WTC11 (cell line): ENCODE measurements around the gene GMPR2. TPM values are rescaled to one million over a fixed set of nuclear protein-coding genes. Genes with fewer than 3 reads are reported as not detected.
"Not testable (repeated sequence)": the region's sequence is repeated elsewhere in the genome, so short reads cannot be mapped to it uniquely, and the experiment has no call there.

Source experiments
- ATAC-seq: fragments of 200-7000 bp; cut with Tn5 transposase; 2 replicates; pipeline ENCODE4 v1.10.0; 2021; ENCODE audit warnings: mild to moderate bottlenecking, moderate library complexity
- CTCF ChIA-PET: fragments of 300-600 bp; sonication (Branson Sonifier 250); formaldehyde crosslinking; loops from one replicate; lab custom pipeline; 2021; ENCODE audit warnings: antibody characterized with exemption; lab: Charles Lee
- POLR2A ChIA-PET: fragments of 350-600 bp; sonication (Branson Sonifier 250); formaldehyde crosslinking; loops from one replicate; lab custom pipeline; 2021; ENCODE audit warnings: antibody characterized with exemption; lab: Charles Lee
- DNase-seq: peaks from one replicate; pipeline ENCODE4 v3.0.0; 2021; ENCODE audit warnings: low spot score
- H3K27ac Mint-ChIP-seq: 2 replicates; pipeline ENCODE4 v1.8.0; 2021; ENCODE audit warnings: mixed read lengths
- H3K27me3 Mint-ChIP-seq: 2 replicates; pipeline ENCODE4 v1.8.0; 2021; ENCODE audit warnings: low read depth, mild to moderate bottlenecking, moderate library complexity, mixed read lengths
- H3K36me3 Mint-ChIP-seq: 2 replicates; pipeline ENCODE4 v1.8.0; 2021; ENCODE audit warnings: mixed read lengths
- H3K4me1 Mint-ChIP-seq: 2 replicates; pipeline ENCODE4 v1.8.0; 2022; ENCODE audit warnings: mixed read lengths
- H3K4me3 Mint-ChIP-seq: 2 replicates; pipeline ENCODE4 v1.8.0; 2021; ENCODE audit warnings: mild to moderate bottlenecking, moderate library complexity, mixed read lengths
- H3K9me3 Mint-ChIP-seq: 2 replicates; pipeline ENCODE4 v1.8.0; 2021; ENCODE audit warnings: mixed read lengths
- GTF2I ChIP-seq: fragments of 250-450 bp; sonication (Bioruptor Pico); conservative IDR thresholded peaks from 2 replicates; pipeline ENCODE4 v1.4.0; 2021; ENCODE audit warnings: mild to moderate bottlenecking
- MXD4 ChIP-seq: fragments of 250-450 bp; sonication (Bioruptor Pico); IDR thresholded peaks from 2 replicates; pipeline ENCODE4 v1.8.0; 2021; ENCODE audit warnings: mild to moderate bottlenecking, moderate library complexity, borderline replicate concordance
- NR3C1 ChIP-seq: sonication (generic); formaldehyde crosslinking; conservative IDR thresholded peaks from 2 replicates; pipeline ENCODE4 v1.8.1; 2023; ENCODE audit warnings: low read depth, mild to moderate bottlenecking, missing genetic modification reagents
- PRRX2 ChIP-seq: fragments of 250-450 bp; sonication (Bioruptor Pico); IDR thresholded peaks from 2 replicates; pipeline ENCODE4 v1.8.0; 2021; ENCODE audit warnings: mild to moderate bottlenecking
- RORB ChIP-seq: fragments of 250-450 bp; sonication (Bioruptor Pico); IDR thresholded peaks from 2 replicates; pipeline ENCODE4 v1.9.0; 2021; ENCODE audit warnings: mild to moderate bottlenecking
- total RNA-seq: library from RNA; stranded (reverse); gene quantifications from 3 replicates; pipeline ENCODE4 v1.2.3, GENCODE V29; 2021
- TF ChIP-seq, protein P1 (sequence below): sonication (generic); formaldehyde crosslinking; IDR thresholded peaks from 2 replicates; pipeline ENCODE4 v1.8.1; 2023; ENCODE audit warnings: mild to moderate bottlenecking, missing genetic modification reagents
- TF ChIP-seq, protein P2 (sequence below): sonication (generic); formaldehyde crosslinking; IDR thresholded peaks from 2 replicates; pipeline ENCODE4 v1.8.1; 2023; ENCODE audit warnings: mild to moderate bottlenecking, missing genetic modification reagents, moderate library complexity
- TF ChIP-seq, protein P3 (sequence below): sonication (generic); formaldehyde crosslinking; IDR thresholded peaks from 2 replicates; pipeline ENCODE4 v1.8.0; 2022; ENCODE audit warnings: mild to moderate bottlenecking, missing genetic modification reagents
- TF ChIP-seq, protein P4 (sequence below): sonication (generic); formaldehyde crosslinking; IDR thresholded peaks from 2 replicates; pipeline ENCODE4 v1.8.0; 2022; ENCODE audit warnings: mild to moderate bottlenecking, missing genetic modification reagents
- TF ChIP-seq, protein P5 (sequence below): sonication (generic); formaldehyde crosslinking; IDR thresholded peaks from 2 replicates; pipeline ENCODE4 v1.8.1; 2022; ENCODE audit warnings: mild to moderate bottlenecking, missing genetic modification reagents, moderate library complexity, borderline replicate concordance

Gene GMPR2
- total RNA-seq, 1 experiment from 2014 or later = 82.3 TPM

DNA sequence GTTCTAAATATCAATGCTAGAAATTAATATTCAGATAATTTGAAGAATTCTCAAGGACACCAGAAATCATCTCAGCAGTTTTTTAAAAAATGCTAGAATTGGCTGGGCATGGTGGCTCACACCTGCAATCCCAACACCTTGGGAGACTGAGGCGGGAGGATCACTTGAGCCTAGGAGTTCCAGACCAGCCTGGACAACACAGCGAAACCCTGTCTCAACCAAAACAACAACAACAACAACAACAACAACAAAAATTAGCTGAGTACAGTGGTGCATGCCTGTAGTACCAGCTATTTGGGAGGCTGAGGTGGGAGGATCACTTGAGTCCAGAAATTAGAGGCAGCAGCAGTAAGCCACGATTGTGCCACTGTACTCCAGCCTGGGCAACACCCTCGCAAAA lies 13.6 kb upstream of the GMPR2 start (continued):
- TF ChIP-seq, protein P1, sequence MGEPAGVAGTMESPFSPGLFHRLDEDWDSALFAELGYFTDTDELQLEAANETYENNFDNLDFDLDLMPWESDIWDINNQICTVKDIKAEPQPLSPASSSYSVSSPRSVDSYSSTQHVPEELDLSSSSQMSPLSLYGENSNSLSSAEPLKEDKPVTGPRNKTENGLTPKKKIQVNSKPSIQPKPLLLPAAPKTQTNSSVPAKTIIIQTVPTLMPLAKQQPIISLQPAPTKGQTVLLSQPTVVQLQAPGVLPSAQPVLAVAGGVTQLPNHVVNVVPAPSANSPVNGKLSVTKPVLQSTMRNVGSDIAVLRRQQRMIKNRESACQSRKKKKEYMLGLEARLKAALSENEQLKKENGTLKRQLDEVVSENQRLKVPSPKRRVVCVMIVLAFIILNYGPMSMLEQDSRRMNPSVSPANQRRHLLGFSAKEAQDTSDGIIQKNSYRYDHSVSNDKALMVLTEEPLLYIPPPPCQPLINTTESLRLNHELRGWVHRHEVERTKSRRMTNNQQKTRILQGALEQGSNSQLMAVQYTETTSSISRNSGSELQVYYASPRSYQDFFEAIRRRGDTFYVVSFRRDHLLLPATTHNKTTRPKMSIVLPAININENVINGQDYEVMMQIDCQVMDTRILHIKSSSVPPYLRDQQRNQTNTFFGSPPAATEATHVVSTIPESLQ (CRISPR knock-in tag) = no peak

DNA sequence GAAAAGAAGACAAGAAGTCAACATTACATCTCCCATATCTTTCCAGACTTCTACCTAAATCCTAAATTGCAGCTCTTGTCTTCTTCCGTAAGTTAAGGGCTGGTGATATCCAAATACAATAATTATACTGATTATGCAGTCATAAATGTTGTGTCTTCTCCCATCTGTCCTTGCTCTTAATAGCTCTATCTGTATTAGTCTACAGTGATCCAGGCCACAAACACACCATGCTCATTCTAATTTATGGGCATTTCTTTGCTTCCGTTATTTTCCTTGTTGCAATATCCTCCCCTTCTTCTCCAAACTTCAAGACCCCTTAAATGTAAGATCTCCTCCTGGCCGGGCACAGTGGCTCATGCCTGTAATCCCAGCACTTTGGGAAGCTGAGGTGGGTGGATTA lies 13.2 kb upstream of the GMPR2 start:
- POLR2A ChIA-PET = no interaction called here
- CTCF ChIA-PET = interaction anchor here (1.0 to 1.1 kb wide), 2 partner anchors 23 to 58 kb away, joined by 3 to 4 read pairs; partner anchors contain the start of genes IRF9 and TINF2
- peaks cover 5% of the 10 kb centered on the region for H3K36me3 Mint-ChIP-seq
- H3K27me3 Mint-ChIP-seq = no peaks in the 10 kb centered on the region
- no peaks in the 10 kb centered on the region for H3K9me3 Mint-ChIP-seq
- TF ChIP-seq RORB (CRISPR knock-in tag) (no peak), NR3C1 (CRISPR knock-in tag) (no peak), MXD4 (CRISPR knock-in tag) (no peak), GTF2I (CRISPR knock-in tag) (no peak)
- TF ChIP-seq, protein P2, sequence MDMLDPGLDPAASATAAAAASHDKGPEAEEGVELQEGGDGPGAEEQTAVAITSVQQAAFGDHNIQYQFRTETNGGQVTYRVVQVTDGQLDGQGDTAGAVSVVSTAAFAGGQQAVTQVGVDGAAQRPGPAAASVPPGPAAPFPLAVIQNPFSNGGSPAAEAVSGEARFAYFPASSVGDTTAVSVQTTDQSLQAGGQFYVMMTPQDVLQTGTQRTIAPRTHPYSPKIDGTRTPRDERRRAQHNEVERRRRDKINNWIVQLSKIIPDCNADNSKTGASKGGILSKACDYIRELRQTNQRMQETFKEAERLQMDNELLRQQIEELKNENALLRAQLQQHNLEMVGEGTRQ (CRISPR knock-in tag) = no peak
- TF ChIP-seq, protein P3, sequence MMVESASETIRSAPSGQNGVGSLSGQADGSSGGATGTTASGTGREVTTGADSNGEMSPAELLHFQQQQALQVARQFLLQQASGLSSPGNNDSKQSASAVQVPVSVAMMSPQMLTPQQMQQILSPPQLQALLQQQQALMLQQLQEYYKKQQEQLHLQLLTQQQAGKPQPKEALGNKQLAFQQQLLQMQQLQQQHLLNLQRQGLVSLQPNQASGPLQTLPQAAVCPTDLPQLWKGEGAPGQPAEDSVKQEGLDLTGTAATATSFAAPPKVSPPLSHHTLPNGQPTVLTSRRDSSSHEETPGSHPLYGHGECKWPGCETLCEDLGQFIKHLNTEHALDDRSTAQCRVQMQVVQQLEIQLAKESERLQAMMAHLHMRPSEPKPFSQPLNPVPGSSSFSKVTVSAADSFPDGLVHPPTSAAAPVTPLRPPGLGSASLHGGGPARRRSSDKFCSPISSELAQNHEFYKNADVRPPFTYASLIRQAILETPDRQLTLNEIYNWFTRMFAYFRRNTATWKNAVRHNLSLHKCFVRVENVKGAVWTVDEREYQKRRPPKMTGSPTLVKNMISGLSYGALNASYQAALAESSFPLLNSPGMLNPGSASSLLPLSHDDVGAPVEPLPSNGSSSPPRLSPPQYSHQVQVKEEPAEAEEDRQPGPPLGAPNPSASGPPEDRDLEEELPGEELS (CRISPR knock-in tag) = no peak
- TF ChIP-seq, protein P4, sequence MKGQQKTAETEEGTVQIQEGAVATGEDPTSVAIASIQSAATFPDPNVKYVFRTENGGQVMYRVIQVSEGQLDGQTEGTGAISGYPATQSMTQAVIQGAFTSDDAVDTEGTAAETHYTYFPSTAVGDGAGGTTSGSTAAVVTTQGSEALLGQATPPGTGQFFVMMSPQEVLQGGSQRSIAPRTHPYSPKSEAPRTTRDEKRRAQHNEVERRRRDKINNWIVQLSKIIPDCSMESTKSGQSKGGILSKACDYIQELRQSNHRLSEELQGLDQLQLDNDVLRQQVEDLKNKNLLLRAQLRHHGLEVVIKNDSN (CRISPR knock-in tag) = no peak
- TF ChIP-seq, all 79 proteins: peak for 0
- Mint-ChIP-seq H3K4me1 (peaks cover 9% of the 10 kb centered on the region), H3K27ac (peak overlapping the region; percentile 71; the same call in 1 of the 2 replicates), H3K4me3 (no peak overlapping the region)
- ATAC-seq = no peak
- DNase-seq = no peak

DNA sequence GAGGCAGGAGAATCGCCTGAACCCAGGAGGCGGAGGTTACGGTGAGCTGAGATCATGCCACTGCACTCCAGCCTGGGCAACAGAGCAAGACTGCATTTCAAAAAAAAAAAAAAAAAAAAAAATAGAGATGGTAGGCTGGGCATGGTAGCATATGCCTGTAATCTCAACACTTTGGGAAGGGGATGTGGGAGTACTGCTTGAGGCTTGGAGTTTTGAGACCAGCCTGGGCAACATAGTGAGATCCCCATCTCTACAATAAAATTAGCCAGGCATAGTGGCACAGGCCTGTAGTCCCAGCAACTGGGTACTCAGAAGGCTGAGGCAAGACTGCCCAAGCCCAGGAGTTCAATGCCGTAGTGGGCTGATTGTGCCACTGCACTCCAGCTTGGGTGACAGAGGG lies 9.7 kb upstream of the GMPR2 start:
- H3K27ac Mint-ChIP-seq, DNase-seq, H3K36me3 Mint-ChIP-seq, ATAC-seq, H3K4me1 Mint-ChIP-seq, H3K4me3 Mint-ChIP-seq, H3K9me3 Mint-ChIP-seq, H3K27me3 Mint-ChIP-seq: not testable (repeated sequence)
- CTCF ChIA-PET = interaction anchor here (0.6 kb wide), 2 partner anchors 1043 to 1184 kb away, joined by 3 to 4 read pairs; no protein-coding TSS in a partner anchor
- POLR2A ChIA-PET = interaction anchor here (0.6 kb wide), 1 partner anchor 72 kb away, joined by 3 read pairs; no protein-coding TSS in a partner anchor

DNA sequence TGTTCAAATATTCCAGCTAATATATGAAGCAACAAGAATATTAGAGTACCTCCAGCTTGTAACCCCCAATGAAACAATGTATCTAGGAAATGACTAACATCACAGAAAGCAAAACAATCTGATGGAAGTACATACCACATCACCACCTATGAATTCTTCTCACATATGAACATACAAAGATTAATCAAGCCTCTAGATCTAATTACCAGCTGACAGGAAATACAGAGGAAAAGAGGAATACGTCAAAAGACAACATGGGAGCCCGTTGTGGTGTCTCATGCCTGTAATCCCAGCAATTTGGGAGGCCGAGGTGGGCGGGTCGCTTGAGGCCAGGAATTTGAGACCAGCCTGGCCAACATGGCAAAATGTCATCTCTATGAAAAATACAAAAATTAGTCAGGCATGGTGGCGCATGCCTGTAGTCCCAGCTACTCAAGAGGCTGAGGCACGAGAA lies 8.1 kb upstream of the GMPR2 start:
- DNase-seq (no peak), ATAC-seq (no peak)
- H3K4me3 Mint-ChIP-seq = no peak overlapping the region
- TF ChIP-seq, protein P5, sequence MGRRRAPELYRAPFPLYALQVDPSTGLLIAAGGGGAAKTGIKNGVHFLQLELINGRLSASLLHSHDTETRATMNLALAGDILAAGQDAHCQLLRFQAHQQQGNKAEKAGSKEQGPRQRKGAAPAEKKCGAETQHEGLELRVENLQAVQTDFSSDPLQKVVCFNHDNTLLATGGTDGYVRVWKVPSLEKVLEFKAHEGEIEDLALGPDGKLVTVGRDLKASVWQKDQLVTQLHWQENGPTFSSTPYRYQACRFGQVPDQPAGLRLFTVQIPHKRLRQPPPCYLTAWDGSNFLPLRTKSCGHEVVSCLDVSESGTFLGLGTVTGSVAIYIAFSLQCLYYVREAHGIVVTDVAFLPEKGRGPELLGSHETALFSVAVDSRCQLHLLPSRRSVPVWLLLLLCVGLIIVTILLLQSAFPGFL = no peak
- TF ChIP-seq PRRX2 (CRISPR knock-in tag) = no peak
- ChIA-PET POLR2A (no interaction called here), CTCF (interaction anchor here (1.1 kb wide), 1 partner anchor 83 kb away, joined by 3 read pairs; the partner anchor contains the start of gene CIDEB)
- H3K36me3 Mint-ChIP-seq = no peaks in the 10 kb centered on the region; the same call in 1 of the 2 replicates
- no peaks in the 10 kb centered on the region for H3K4me1 Mint-ChIP-seq
- no peaks in the 10 kb centered on the region for H3K27me3 Mint-ChIP-seq
- H3K27ac Mint-ChIP-seq = peak overlapping the region; percentile 12; the same call in 1 of the 2 replicates
- H3K9me3 Mint-ChIP-seq = no peaks in the 10 kb centered on the region
